Pancreas (tissue), 10 donors: ENCODE data around the gene CCR4. TPM values are rescaled to one million over a fixed set of nuclear protein-coding genes. Genes with fewer than 3 reads are reported as not detected.
"Not testable (repeated sequence)": the region's sequence is repeated elsewhere in the genome, so short reads cannot be mapped to it uniquely, and the experiment has no call there.

Source experiments
- ATAC-seq, 4 donors: fragments of 200-7000 bp; cut with Tn5 transposase; one replicate each; pipeline versions ENCODE4 v1.8.0 to v1.9.1; 2020; ENCODE audit warnings: mild to moderate bottlenecking in 4 of 4, moderate library complexity in 4 of 4
- DNase-seq, 6 donors: peaks; one replicate each; pipeline ENCODE4 v3.0.0-alpha.2; 2020
- FAIRE-seq: peaks from 2 replicates; lab custom pipeline; 2012; peaks lifted over from hg19 to GRCh38; lab: Jason Lieb, UNC
- H3K27ac ChIP-seq, 4 donors: fragments of 200-600 bp; sonication (generic); 1 replicate in 3 of 4; 2 replicates in 1 of 4; pipeline versions ENCODE4 v1.5.0 to v1.8.0; 2020
- H3K27me3 ChIP-seq, 4 donors: fragments of 200-600 bp; one replicate each; pipeline ENCODE4 v1.8.0; 2021
- H3K36me3 ChIP-seq, 3 donors: fragments of 200-600 bp; sonication (generic) in 1 of 3; one replicate each; pipeline versions ENCODE4 v1.5.0 to v1.8.0; 2020 to 2021
- H3K4me1 ChIP-seq, 3 donors: fragments of 200-600 bp; one replicate each; pipeline ENCODE4 v1.8.0; 2021
- H3K4me3 ChIP-seq, 4 donors: fragments of 200-600 bp; sonication (generic) in 2 of 4; one replicate each; pipeline versions ENCODE4 v1.5.0 to v1.8.0; 2020 to 2021
- H3K9me3 ChIP-seq, 4 donors: fragments of 200-600 bp; one replicate each; pipeline ENCODE4 v1.8.0; 2021
- WGBS, 2 donors: extraction: QIAGEN DNeasy Blood & Tissue Kit; methylation state at CpG; one replicate each; pipeline ENCODE4 v1.1.7; 2013; 5-methylcytosine and 5-hydroxymethylcytosine counted together
- intact Hi-C, 3 donors: fragments of 100-400 bp; cut with DNase I; formaldehyde crosslinking; loops; one replicate each; pipeline versions ENCODE4 v1.11.1 to v1.14.2; 2022
- polyA plus RNA-seq, 2 donors: library from polyadenylated mRNA; stranded (reverse); fragments of 200-250 nt; gene quantifications; one replicate each; pipeline ENCODE4 v1.2.3, GENCODE V29; 2013
- total RNA-seq, 6 donors: library from RNA; stranded (reverse); fragmentation: NEBNext Ultra II Directional in 4 of 6; extraction: Animal tissue kit (Norgen Biotek cat#: 25700) in 4 of 6; gene quantifications; one replicate each; pipeline versions ENCODE4 v1.2.1 to v1.2.4, GENCODE V29; 2021 to 2023
- TF ChIP-seq, protein P1 (sequence below), 4 donors: fragments of 200-600 bp; sonication (generic) in 3 of 4; IDR thresholded peaks; one replicate each; pipeline versions ENCODE4 v1.5.0 to v1.8.0; 2021; ENCODE audit warnings: antibody characterized with exemption in 4 of 4
- donor health status: healthy with polysubstance abuse.
- donor health status: DM: no; HTN: no; CAD: no; lungs with moderate emphysema.
- donor health status: DM: no; HTN: no; CAD: no.
- donor health status: control.
- donor health status: control.
- donor health status: Bipolar disorder and iron deficiency.
- donor health status: DM: yes; HTN: yes; CAD: no.
- donor health status: DM: no; HTN: no; CAD: no.
- donor health status: DM: no; HTN: no; CAD: no.
- donor health status: DM: yes; HTN: yes; CAD: no.

CCR4 gene
- total and polyA plus RNA-seq, 8 donors: 0.06 to 0.25 (median 0.09) TPM; not detected in 4

DNA sequence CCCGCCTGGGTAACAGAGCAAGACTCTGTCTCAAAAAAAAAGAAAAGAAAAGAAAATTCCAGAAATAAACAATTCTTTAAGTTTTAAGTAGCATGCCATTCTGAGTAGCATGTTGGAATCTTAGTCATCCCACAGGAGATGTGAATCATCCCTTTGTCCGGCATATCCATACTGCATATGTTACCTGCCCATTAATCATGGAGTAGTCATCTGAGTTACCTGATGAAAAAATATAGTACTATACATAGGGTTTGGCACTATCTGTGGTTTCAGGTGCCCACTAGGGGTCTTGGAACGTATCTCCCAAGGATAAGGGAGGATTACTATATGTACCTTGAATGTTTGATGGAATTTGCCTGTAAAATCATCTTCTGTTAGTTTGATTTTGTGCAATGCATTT, 6.3 kb upstream of the CCR4 start:
- ATAC-seq: no peak

DNA sequence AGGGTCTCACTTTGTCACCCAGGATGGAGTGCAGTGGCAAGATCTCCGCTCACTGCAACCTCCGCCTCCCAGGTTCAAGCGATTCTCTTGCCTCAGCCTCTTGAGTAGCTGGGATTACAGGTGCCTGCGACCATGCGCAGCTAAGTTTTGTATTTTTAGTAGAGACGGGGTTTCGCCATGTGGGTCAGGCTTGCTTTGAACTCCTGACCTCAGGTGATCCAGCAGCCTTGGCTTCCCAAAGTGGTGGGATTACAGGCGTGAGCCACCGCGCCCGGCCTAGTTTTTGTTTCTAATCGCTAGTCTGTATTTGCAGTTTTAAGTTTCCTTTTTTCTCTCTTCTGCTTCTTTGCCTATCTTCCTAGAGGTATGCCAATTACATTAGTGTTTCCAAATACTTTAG, 5.8 kb upstream of the CCR4 start:
- H3K36me3 ChIP-seq, H3K4me3 ChIP-seq, DNase-seq, H3K4me1 ChIP-seq, H3K27ac ChIP-seq, FAIRE-seq, intact Hi-C loops, H3K27me3 ChIP-seq, ATAC-seq, H3K9me3 ChIP-seq: not testable (repeated sequence)
- 95 to 96% methylated on average over 12 of the region's 12 CpGs for WGBS, 2 donors

More for the DNA sequence above, 6.3 kb upstream of the CCR4 start:
- intact Hi-C loops: no loop called here
- H3K27me3 ChIP-seq: no peaks in the 10 kb centered on the region
- no peak overlapping the region for H3K4me3 ChIP-seq
- 76 to 79% methylated on average over 3 of the region's 3 CpGs for WGBS, 2 donors
- FAIRE-seq (no peak), DNase-seq (no peak)
- no peaks in the 10 kb centered on the region for H3K36me3 ChIP-seq
- TF ChIP-seq, protein P1, sequence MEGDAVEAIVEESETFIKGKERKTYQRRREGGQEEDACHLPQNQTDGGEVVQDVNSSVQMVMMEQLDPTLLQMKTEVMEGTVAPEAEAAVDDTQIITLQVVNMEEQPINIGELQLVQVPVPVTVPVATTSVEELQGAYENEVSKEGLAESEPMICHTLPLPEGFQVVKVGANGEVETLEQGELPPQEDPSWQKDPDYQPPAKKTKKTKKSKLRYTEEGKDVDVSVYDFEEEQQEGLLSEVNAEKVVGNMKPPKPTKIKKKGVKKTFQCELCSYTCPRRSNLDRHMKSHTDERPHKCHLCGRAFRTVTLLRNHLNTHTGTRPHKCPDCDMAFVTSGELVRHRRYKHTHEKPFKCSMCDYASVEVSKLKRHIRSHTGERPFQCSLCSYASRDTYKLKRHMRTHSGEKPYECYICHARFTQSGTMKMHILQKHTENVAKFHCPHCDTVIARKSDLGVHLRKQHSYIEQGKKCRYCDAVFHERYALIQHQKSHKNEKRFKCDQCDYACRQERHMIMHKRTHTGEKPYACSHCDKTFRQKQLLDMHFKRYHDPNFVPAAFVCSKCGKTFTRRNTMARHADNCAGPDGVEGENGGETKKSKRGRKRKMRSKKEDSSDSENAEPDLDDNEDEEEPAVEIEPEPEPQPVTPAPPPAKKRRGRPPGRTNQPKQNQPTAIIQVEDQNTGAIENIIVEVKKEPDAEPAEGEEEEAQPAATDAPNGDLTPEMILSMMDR (IDR thresholded peaks at IDR 0.05): no peak
- H3K4me1 ChIP-seq: no peaks in the 10 kb centered on the region
- H3K9me3 ChIP-seq: no peaks in the 10 kb centered on the region
- no peak overlapping the region for H3K27ac ChIP-seq

DNA sequence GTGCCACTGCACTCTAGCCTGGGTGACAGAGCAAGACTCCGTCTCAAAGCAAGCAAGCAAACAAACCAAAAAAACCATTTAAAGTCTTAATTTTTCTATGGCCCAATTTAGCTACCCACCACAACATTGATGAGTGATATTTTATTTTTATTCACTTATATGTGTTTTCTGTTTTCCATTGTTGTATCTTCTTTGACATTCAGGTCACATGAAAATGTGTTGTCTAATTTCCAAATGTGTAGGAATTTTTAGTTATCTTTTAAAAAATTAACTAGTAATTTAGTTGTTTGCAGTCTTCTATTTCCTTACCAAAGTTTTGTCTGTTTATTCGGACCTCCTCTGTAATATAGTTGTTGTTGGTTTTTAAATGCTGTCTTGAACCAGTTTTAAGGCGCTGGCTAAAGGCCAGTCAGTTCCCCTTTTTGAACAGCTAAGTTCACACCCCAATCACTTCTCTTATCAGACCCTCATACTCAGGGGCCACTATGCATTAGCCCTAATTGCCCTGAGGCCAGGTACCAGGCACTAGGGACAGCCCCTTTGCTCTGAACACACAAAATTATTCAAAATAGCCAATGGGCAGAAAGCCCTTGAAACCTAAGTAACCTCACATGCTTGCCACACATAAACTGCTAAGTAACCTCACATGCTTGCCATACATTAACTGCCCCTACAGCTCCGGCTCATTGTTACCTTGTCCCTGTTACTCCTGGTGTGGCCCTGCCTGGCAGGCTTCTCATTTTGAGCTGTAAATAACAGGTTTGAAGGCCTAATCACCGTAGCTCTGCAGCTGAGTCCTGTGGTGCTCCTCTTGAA, 4.3 kb upstream of the CCR4 start:
- TF ChIP-seq, protein P1 (IDR thresholded peaks at IDR 0.05): no peak
- Histone ChIP-seq H3K27ac (no peak overlapping the region), H3K9me3 (no peaks in the 10 kb centered on the region), H3K4me1 (no peaks in the 10 kb centered on the region), H3K4me3 (no peak overlapping the region), H3K27me3 (no peaks in the 10 kb centered on the region), H3K36me3 (no peaks in the 10 kb centered on the region)
- DNase-seq (no peak), FAIRE-seq (no peak), ATAC-seq (no peak)
- intact Hi-C loops: no loop called here
- 85 to 88% methylated on average over 5 of the region's 5 CpGs for WGBS, 2 donors

DNA sequence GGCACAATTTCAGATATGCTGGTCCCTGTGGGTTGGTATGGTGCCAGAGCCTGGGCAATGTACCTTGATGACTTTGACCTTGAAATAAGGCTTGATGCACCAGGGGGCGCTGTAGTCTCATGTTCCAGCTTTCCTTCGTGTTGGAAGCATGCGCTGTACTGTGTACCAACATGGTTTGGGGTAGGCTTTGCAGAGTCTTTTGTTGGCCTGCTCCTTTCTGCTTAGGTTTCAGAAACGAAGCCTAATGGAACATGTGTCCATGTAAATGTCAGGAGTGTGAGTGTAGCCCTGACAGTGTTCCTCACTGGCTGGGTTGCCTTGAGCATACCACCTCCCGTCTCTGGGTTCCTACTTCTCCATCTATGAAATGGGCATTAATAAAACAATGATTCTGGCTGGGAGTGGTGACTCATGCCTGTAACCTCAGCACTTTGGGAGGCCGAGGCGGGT, 3.6 kb upstream of the CCR4 start:
- H3K9me3 ChIP-seq: no peaks in the 10 kb centered on the region
- ATAC-seq (peak in 3 of 4 donors; percentile 78 to 85 (median 79)), DNase-seq (peak in 5 of 6 donors; percentile 12 to 75 (median 49)), FAIRE-seq (no peak)
- no peak overlapping the region for H3K27ac ChIP-seq
- intact Hi-C loops: no loop called here
- no peaks in the 10 kb centered on the region for H3K4me1 ChIP-seq
- 57 to 58% methylated on average over 7 of the region's 7 CpGs for WGBS, 2 donors
- H3K4me3 ChIP-seq: no peak overlapping the region
- H3K36me3 ChIP-seq: no peaks in the 10 kb centered on the region
- H3K27me3 ChIP-seq: no peaks in the 10 kb centered on the region
- TF ChIP-seq, protein P1 (IDR thresholded peaks at IDR 0.05): peak in 3 of 4 donors; percentile 25 to 33 (median 30)

DNA sequence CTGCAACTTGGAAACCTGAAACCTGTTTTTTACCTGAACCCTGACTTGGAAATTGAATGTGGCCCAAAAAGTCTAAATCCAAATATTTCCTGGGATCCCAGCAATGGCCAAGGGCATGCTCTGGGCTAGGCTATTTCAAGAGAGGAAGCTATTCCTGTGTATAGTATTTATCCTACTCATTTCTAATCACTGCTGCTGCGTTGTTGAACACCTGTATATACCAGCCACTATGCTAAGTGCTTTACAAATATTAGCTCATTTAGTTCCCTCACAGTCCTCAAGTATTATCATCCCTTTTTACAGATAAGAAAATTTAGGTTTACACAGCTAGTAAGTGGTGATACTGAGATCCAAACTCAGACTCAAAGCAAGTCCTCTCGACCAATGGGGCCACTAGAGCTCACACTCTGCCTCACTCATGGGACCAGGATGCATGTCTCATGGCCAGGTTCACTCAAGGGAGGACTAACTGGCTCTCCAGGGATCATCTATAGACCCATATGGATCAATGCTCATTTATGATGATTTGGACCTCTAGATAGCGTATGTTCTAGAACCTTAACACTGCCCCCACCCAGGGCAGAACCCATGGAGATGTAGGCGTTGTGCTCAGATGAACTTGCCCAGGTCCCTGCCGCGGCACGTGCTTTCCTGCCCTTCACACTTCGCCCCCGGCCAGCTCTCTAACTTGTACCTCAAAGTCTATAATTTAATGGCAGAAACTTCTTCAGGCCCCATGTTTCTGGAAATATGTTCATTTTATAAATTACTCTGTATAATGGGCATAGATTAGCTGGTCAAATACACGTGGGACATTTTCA, 2.6 kb upstream of the CCR4 start:
- no peaks in the 10 kb centered on the region for H3K9me3 ChIP-seq
- no peaks in the 10 kb centered on the region for H3K4me1 ChIP-seq
- DNase-seq (no peak), ATAC-seq (no peak), FAIRE-seq (no peak)
- intact Hi-C loops: no loop called here
- TF ChIP-seq, protein P1 (IDR thresholded peaks at IDR 0.05): no peak
- H3K27me3 ChIP-seq: no peaks in the 10 kb centered on the region
- no peak overlapping the region for H3K4me3 ChIP-seq
- 77 to 78% methylated on average over 10 of the region's 10 CpGs for WGBS, 2 donors
- H3K27ac ChIP-seq: no peak overlapping the region
- no peaks in the 10 kb centered on the region for H3K36me3 ChIP-seq
